DMS114 treated with DMSO at 0.1 percent for 48 hours (cell line): Measurements from ENCODE around the gene IMMP2L.
"Not testable (repeated sequence)": the region's sequence is repeated elsewhere in the genome, so short reads cannot be mapped to it uniquely, and the experiment has no call there.

ENCODE experiments used
- DNase-seq: peaks from one replicate; lab custom pipeline; 2025; ENCODE audit not compliant: unreplicated experiment; lab: John Stamatoyannopoulos, UW

Gene IMMP2L

GRCh38 chr7:111510584-111511378, 51.5 kb downstream of the IMMP2L start:
- no peak for DNase-seq

DNA sequence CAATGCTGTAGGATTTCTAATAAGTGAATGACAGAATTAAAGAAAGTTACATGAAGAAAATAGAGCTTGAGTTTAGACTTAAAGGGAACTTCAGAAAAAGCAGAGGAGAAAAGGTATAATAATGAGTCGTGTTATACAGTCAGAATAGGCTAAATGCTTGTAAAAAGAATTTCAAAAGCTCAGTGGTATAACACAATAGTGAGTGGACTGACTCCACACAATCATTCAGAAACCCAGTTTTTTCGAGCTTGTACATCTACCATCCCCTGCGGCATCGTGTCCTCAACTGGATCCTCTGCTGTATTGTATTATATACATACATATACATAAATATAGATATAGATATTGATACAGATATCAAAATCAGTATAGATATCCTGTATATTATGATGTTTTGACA, 52.2 kb downstream of the IMMP2L start:
- DNase-seq = no peak

DNA sequence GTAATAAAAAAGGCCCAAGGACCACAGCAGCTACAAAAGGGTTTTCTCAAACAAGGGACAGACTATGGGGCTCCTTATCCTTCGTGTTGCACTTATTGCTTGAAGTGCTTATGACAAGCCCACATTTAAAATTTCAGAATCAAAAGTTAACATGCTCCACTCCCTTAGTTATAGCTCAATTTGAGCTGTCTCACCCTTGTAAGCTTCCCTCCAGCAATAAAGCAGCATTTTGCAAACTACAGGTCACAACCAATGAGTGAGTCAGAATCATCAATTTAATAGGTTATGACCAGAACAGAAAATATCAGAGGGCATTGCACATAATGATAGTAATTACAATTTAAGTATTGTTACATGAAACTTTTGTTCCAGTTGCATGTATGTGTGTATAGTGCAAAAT, 53.0 kb downstream of the IMMP2L start:
- no peak for DNase-seq

DNA sequence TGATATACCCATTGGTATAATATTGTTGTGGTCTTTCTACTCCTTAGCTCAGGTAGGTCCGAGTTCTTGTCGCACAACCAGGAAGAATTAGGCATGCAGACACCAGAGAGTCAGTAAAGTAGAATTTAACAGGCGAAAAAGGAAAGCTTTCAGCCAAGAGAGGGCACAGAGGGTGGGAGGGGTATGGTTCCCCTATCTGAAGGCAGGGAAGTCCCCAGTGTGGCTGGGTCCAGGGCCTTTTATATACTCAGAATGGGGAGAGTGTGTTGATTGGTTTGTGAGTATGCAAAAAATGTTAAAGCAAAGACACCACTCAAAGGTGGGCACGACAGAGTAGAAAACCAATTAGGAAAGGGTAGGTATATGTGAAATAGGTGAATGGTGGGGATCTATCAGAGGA, 53.9 kb downstream of the IMMP2L start:
- DNase-seq = no peak

- not testable (repeated sequence) for DNase-seq
These were observed 56.9 kb downstream of the IMMP2L start for GRCh38 chr7:111505422-111505821.

- DNase-seq = not testable (repeated sequence)
These were observed 60.5 kb downstream of the IMMP2L start for GRCh38 chr7:111501799-111502198.

GRCh38 chr7:111499027-111499426, 63.3 kb downstream of the IMMP2L start:
- DNase-seq = no peak

GRCh38 chr7:111498391-111499007, 63.8 kb downstream of the IMMP2L start:
- no peak for DNase-seq

DNA sequence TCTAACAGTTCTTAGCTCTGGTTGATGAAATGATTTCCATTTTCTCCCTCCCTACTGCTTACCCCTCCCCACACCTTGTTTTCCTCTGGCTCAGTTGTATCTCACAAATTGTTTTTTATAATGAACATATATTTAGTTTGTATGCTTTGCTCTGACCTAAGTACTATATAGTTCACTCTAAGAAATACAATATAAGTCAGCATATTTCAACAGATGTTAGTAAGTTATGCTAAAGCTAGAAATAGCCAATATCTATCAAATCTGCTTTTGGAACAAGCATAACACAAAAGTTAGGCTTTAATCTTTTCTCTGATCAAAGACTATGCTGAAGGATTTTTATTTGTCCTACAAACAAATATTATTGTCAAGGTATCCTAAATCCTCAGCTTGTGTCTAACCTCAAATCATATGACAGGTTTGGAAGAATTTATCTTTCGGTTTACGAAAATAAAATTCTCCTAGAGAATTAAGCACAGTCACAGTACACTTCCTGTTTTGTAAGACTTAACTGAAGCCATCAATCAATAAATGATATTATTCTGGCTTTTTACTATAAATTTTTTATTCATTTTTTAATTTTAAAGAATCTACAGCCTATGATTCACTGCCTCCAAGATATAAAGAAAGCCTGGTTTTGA, 67.0 kb downstream of the IMMP2L start:
- no peak for DNase-seq

- no peak for DNase-seq
These were observed 70.1 kb downstream of the IMMP2L start for GRCh38 chr7:111492234-111492633.

GRCh38 chr7:111486472-111487142, 75.7 kb downstream of the IMMP2L start:
- peak; percentile 51 for DNase-seq

DNA sequence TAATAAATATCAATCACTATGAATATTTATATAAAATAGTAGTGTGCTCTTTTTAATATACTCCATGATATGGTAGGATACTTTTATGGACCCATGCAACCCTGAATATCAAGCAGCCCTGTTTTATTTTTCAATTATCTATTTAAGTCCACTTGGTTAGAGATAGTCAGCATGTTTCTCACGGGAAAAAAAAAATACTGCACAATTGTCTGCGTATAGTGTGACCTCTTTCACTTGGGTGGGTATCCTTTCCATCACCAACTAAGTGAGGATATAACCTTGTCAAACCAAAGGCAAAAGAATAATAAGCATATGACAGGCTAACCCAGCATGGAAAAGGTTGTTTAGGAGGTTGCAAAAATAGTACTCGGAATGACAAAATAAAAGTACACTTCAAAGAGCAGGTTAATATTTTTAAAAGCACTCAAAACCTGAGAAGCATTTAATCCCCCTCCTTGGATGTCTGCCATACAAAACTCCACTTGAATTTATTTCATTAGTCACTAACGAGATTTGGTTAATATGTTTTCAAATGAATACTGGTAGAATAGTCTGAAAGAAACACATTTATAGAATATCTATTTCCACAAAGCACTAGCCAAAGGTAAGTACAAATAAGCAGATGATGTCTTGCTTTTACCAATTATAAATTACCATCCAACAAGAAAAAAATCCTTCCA, 76.5 kb downstream of the IMMP2L start:
- DNase-seq = no peak

DNA sequence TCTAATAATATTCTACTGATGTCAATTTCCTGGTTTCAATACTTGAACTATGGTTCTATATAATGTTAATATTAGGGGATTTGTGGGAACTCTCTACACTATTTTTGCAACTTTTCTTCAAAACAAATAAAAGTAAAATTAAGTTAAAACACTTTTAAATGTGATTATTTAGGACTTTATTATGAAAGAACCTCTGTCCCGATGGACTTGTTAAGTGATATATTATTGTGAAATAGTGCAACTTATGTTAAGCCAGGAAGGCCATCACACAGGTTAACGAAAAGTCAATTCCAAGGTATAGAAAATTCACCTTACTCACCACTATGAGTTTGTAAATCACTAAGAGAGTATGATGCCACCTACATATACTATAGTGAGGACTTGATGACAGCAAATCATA, 79.2 kb downstream of the IMMP2L start:
- no peak for DNase-seq

- DNase-seq = no peak
These were observed 84.6 kb downstream of the IMMP2L start for GRCh38 chr7:111477462-111478225.

- no peak for DNase-seq
These were observed 85.6 kb downstream of the IMMP2L start for GRCh38 chr7:111476586-111477293.

DNA sequence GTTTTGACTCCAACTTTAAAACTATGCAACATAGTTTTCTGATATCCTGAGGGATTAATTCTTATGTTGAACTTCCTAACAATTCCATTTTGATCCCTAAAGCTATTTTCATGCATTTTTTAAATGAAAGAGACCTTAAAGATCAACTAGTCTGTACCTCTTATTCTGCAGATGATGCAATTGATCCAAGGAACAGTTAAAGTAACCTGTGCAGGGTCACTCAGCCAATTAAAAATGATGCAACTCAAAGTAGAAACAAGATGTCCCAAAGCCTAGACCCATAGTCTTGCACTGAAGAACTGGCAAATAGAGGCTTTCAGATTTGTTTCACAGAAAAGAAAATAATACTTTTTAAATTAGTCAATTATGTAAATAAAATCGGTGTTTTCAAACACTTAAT, 86.3 kb downstream of the IMMP2L start:
- DNase-seq = no peak

GRCh38 chr7:111475419-111475748, 86.9 kb downstream of the IMMP2L start:
- no peak for DNase-seq

- DNase-seq = no peak
These were observed 87.4 kb downstream of the IMMP2L start for GRCh38 chr7:111474723-111475418.

DNA sequence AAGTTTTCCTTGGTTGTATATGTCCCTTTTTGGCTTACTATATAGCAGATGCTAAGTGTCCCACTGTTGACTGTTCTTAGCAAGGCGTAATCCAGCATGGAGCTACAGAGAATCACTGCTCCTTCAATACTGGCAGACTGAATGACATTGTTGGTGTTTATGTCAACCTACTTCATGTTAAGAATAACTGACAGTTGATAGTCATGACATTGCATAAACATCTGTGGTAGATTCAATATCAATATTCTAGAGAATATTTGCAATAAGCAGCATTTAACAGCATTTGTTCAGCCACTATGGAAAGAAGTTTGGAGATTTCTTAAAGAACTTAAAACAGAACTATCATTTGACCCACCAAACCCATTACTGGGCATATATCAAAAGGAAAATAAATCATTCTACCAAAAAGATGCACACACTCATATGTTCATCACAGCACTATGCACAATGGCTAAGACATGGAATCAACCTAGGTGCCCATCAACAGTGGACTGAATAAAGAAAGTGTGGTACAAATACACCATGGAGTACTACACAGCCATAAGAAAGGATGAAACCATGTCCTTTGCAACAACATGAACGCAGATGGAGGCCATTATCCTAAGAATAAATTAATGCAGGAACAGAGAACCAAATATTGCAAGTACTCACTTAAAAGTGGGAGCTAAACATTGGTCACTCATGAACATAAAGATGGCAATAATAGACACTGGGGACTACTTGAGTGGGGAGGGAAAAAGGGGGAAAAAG, 88.7 kb downstream of the IMMP2L start:
- no peak for DNase-seq
